Measurements from ENCODE around the gene RIOK2.

RIOK2 gene

DNA sequence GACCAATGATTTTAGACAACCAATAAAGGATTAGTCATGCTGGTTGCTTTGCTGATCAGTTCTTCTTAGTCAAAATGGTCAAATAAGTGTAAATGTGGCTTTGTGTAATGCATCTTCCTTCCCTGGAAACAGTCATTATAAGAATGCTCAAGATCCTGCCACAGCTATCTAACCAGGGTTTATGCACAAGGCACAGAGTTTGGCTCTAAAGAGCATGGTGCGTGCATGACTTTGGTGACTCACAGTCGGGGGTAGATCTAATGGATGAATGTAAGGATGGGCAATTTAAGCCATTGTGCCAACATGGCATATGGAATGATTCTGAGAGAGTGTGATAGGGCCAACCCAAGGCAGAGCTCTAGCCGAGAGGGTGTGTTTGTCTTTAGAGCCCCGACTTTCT, 47.2 kb downstream of the RIOK2 start:
- in situ Hi-C loops (cut with HindIII; ENCODE audit: low sequenced_read_pairs) = no loop called here
- no peak overlapping the region for H3K4me3 ChIP-seq (ENCODE audit: low read depth, low read length)
- TF ChIP-seq, protein P1, sequence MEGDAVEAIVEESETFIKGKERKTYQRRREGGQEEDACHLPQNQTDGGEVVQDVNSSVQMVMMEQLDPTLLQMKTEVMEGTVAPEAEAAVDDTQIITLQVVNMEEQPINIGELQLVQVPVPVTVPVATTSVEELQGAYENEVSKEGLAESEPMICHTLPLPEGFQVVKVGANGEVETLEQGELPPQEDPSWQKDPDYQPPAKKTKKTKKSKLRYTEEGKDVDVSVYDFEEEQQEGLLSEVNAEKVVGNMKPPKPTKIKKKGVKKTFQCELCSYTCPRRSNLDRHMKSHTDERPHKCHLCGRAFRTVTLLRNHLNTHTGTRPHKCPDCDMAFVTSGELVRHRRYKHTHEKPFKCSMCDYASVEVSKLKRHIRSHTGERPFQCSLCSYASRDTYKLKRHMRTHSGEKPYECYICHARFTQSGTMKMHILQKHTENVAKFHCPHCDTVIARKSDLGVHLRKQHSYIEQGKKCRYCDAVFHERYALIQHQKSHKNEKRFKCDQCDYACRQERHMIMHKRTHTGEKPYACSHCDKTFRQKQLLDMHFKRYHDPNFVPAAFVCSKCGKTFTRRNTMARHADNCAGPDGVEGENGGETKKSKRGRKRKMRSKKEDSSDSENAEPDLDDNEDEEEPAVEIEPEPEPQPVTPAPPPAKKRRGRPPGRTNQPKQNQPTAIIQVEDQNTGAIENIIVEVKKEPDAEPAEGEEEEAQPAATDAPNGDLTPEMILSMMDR (IDR thresholded peaks at IDR 0.05; ENCODE audit: low read depth, low read length, missing control alignments) = no peak
- no peak for DNase-seq (ENCODE audit: low read depth)

DNA sequence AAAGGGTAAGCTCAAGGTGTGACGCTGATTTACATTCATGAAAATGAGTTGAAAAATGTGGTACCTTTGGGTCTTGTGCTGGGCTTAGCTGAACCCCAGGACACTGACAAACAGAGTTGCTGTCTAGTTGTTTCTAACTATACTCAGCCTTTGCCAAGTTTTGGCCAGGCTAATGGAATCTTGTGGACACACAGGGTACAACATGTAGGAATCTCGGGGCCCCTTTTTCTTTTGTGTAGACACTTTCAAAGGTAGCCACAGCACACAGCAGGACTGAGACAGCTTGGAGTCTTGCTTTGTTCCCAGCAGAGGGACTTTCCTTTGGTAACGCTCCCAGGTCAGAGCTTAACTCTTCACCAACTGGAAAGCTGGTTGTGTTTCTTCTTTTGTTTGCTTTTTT, 48.4 kb downstream of the RIOK2 start:
- no peak overlapping the region for H3K4me3 ChIP-seq (ENCODE audit: low read depth, low read length)
- in situ Hi-C loops (cut with HindIII; ENCODE audit: low sequenced_read_pairs) = no loop called here
- TF ChIP-seq, protein P1 (IDR thresholded peaks at IDR 0.05; ENCODE audit: low read depth, low read length, missing control alignments) = no peak
- DNase-seq (ENCODE audit: low read depth) = peak; percentile 32

DNA sequence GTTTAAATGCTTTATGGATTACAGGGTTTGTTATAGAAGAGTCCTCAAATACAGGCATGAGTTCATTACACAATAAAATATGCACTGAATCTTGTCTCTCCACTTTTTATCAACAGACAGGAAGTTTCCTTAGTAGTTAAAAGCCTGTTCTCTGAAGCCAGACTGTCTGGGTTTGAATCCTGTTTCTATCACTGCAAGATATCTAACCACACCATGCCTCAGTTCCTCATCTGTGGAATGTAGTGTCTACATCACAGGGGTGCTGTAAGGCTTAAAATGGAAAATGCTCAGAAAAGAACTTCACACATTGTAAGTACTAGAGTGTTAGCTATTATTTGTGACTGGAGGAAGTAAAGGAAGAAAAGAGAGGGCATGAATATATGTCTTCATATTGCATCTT, 49.9 kb downstream of the RIOK2 start:
- no peak overlapping the region for H3K4me3 ChIP-seq (ENCODE audit: low read depth, low read length)
- in situ Hi-C loops (cut with HindIII; ENCODE audit: low sequenced_read_pairs) = no loop called here
- TF ChIP-seq, protein P1 (IDR thresholded peaks at IDR 0.05; ENCODE audit: low read depth, low read length, missing control alignments) = no peak
- DNase-seq (ENCODE audit: low read depth) = no peak

DNA sequence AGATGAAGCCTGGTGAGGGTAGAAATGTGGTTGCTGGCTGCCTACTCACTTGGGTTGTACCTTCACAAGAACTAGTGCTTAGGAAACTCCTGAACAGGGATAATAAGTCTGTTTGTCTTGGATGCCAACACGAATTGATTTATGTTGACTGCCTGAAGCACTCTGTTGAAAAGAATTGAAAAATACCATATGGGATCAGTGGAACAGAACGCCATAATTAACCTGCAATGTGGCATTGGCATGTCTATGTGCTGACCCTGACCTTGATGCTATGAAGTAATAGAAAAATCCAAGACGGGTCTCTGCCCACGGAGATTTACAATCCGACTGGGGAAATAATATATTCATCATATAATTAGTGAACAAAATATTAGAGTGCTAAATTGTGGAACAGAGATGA, 51.1 kb downstream of the RIOK2 start:
- DNase-seq (ENCODE audit: low read depth) = no peak
- TF ChIP-seq, protein P1 (IDR thresholded peaks at IDR 0.05; ENCODE audit: low read depth, low read length, missing control alignments) = no peak
- in situ Hi-C loops (cut with HindIII; ENCODE audit: low sequenced_read_pairs) = no loop called here
- no peak overlapping the region for H3K4me3 ChIP-seq (ENCODE audit: low read depth, low read length)

DNA sequence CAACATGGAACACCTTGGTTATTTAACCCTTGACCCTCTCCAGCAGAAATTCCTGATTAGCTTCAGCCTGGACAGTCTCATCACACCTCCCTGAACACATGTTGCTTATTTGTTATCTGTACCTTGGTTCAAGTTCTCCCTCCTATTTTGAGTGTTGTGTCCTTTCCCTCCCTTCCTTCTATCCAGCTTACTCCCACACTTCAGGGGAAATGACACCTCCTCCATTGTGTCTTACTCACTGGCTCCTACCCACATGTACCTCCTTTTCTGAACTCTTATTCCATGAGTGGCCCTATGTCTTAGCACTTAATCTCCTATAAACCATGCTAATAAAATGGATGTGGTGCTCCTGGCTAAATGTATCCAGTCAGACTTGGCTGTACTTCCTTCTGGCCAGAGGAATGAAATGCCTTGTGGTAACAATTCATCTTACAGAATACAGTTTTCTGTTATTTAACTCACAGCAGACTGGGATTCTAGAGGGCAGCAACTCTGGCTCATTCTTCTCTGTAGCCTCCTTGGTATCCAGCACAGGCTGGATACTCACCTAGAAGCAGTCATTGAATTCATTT, 51.8 kb downstream of the RIOK2 start:
- DNase-seq (ENCODE audit: low read depth) = peak; percentile 72
- in situ Hi-C loops (cut with HindIII; ENCODE audit: low sequenced_read_pairs) = no loop called here
- TF ChIP-seq, protein P1 (IDR thresholded peaks at IDR 0.05; ENCODE audit: low read depth, low read length, missing control alignments) = no peak
- H3K4me3 ChIP-seq (ENCODE audit: low read depth, low read length) = no peak overlapping the region

DNA sequence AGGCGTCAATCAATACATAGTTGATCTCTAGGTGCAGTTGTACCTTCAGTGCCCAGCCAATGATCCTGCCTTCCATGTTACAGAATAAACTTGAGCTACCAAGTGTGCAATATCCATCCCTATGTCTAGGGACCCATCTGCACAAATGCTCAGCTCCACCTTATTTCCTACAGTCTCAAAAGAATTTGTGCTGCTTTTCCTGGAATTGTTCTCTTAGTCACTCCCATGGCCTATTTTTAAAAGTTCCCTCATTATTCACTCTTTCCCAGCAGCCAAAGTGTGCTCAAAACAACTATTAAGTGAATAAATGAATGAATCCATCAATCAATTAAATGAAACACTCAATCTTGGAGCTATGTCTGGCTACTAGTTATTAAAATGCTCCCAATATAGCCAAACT, 55.3 kb downstream of the RIOK2 start:
- no peak for DNase-seq (ENCODE audit: low read depth)
- in situ Hi-C loops (cut with HindIII; ENCODE audit: low sequenced_read_pairs) = no loop called here
- TF ChIP-seq, protein P1 (IDR thresholded peaks at IDR 0.05; ENCODE audit: low read depth, low read length, missing control alignments) = no peak
- no peak overlapping the region for H3K4me3 ChIP-seq (ENCODE audit: low read depth, low read length)

All from astrocyte of the cerebellum (primary cell).